RWPE1 (cell line): ENCODE results near the gene GSE1.

ENCODE experiments used
- CTCF ChIA-PET: fragments of 350-600 bp; sonication (Branson Sonifier 250); formaldehyde crosslinking; extraction: SDS; loops from one replicate; lab custom pipeline; 2021; lab: Yijun Ruan, JAX
- POLR2A ChIA-PET: fragments of 400-600 bp; formaldehyde crosslinking; extraction: SDS; loops from one replicate; lab custom pipeline; 2020; ENCODE audit warnings: antibody characterized with exemption; ENCODE audit not compliant: low non-redundant PET; lab: Yijun Ruan, JAX
- DNase-seq: peaks from one replicate; pipeline ENCODE4 v3.0.0; 2012; ENCODE audit warnings: low spot score
- H3K27ac ChIP-seq: fragments of 450-650 bp; 2 replicates; pipeline ENCODE4 v1.5.1; 2017
- TF ChIP-seq, protein P1 (sequence below): fragments of 450-650 bp; conservative IDR thresholded peaks from 2 replicates; pipeline ENCODE4 v1.5.1; 2017; ENCODE audit warnings: low read depth, mild to moderate bottlenecking

GSE1 gene

GRCh38 chr16:85615852-85616606, 2.9 kb downstream of the GSE1 start:
- ChIA-PET CTCF (interaction anchor here (0.5 to 3.6 kb wide), 18 partner anchors 8 to 1435 kb away, joined by 3 to 17 read pairs (median 3); no protein-coding TSS in a partner anchor), POLR2A (interaction anchor here (0.7 kb wide), 1 partner anchor 27 kb away, joined by 3 read pairs; no protein-coding TSS in a partner anchor)
- peak overlapping the region; percentile 98 for H3K27ac ChIP-seq
- TF ChIP-seq, protein P1, sequence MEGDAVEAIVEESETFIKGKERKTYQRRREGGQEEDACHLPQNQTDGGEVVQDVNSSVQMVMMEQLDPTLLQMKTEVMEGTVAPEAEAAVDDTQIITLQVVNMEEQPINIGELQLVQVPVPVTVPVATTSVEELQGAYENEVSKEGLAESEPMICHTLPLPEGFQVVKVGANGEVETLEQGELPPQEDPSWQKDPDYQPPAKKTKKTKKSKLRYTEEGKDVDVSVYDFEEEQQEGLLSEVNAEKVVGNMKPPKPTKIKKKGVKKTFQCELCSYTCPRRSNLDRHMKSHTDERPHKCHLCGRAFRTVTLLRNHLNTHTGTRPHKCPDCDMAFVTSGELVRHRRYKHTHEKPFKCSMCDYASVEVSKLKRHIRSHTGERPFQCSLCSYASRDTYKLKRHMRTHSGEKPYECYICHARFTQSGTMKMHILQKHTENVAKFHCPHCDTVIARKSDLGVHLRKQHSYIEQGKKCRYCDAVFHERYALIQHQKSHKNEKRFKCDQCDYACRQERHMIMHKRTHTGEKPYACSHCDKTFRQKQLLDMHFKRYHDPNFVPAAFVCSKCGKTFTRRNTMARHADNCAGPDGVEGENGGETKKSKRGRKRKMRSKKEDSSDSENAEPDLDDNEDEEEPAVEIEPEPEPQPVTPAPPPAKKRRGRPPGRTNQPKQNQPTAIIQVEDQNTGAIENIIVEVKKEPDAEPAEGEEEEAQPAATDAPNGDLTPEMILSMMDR: peak; percentile 81
- peak; percentile 54 for DNase-seq

DNA sequence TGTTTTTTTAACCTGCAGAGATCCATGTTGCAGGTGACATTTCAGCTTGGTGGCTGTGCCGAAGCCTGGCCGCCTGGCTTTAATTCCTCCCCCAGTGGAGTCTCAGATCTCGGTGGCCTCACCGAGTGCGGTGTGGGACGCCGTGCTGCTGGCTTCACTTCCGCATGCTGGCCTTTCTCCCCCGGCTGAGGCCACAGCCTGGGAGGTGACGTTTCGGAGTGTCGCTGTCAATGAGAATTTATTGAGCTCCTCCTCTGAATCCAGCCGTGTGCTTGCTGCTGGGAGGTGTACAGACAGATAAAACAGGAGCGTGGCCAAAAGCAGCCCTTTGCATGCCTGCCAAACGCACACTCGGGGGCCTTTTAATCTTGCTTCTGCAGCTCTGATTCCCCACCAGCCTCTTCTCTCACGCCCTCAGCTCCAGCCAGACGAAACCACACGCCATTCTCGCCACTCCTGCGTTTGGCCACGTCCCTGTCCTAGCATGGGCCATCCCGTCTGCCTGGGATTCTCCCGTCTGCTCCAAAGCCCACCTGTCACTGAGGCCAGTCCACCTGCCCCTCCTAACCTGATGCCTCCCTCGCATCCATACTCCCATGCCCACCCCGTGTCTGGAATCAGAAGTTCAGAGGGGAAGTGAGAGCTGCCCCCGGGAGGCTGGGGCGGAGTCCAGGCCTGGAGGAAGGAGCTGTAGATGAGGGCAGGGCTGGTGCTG, 3.6 kb downstream of the GSE1 start:
- H3K27ac ChIP-seq: no peak overlapping the region
- no peak for DNase-seq
- TF ChIP-seq, protein P1: no peak
- CTCF ChIA-PET: interaction anchor here (0.5 to 3.6 kb wide), 12 partner anchors 9 to 1436 kb away, joined by 3 to 17 read pairs (median 4); no protein-coding TSS in a partner anchor
- POLR2A ChIA-PET: no interaction called here

- POLR2A ChIA-PET: interaction anchor here (0.5 kb wide), 1 partner anchor 405 kb away, joined by 6 read pairs; no protein-coding TSS in a partner anchor
- CTCF ChIA-PET: interaction anchor here (3.6 kb wide), 1 partner anchor 18 kb away, joined by 17 read pairs; no protein-coding TSS in a partner anchor
These were observed 4.8 kb downstream of the GSE1 start for GRCh38 chr16:85617948-85618347.

GRCh38 chr16:85618521-85618920, 5.4 kb downstream of the GSE1 start:
- ChIA-PET POLR2A (no interaction called here), CTCF (no interaction called here)
- TF ChIP-seq, protein P1: no peak
- no peak for DNase-seq
- no peak overlapping the region for H3K27ac ChIP-seq

More at GRCh38 chr16:85617948-85618347, 4.8 kb downstream of the GSE1 start:
- no peak for DNase-seq
- no peak overlapping the region for H3K27ac ChIP-seq
- TF ChIP-seq, protein P1: no peak

DNA sequence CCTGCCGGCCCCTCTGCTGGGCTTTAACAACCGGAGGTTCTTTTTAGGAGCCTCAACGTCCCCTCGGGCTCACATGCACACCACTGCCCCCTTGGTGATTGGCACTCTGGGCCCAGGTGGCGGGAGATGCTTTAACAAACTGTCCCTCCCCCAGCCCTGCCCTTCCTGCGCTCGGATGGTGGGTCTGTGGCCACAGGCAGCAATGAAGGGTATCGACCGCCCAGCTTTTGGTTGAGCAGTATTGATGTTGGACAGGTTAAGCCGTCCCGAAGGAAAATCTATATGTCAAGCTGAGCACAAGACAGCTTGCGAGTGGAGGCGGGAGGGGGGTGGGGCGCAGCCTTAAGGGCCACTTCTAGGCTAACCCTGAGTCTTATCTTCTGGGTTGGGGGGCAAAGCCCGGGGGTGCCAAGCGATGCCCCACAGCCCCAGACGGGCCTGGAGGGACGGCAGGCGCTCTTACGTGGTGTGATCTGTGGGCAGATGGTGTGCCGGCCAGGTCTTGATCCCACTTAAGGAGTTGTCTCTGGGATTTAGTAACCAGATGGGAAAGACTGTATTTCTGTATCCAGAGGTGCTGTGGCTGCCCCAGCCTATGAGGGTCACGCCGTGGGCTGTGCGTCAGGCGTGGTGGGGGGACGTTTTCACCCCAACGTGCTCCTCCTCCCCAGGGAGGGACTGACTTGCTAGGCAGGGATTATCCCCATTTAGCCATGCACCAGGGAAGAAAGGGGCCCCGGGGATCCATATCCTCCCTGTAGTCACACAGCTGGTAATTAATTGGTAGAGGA, 6.2 kb downstream of the GSE1 start:
- no peak for DNase-seq
- POLR2A ChIA-PET: no interaction called here
- no peak overlapping the region for H3K27ac ChIP-seq
- CTCF ChIA-PET: interaction anchor here (0.6 kb wide), 1 partner anchor 24 kb away, joined by 4 read pairs; no protein-coding TSS in a partner anchor
- TF ChIP-seq, protein P1: no peak
